Glutamatergic neuron (in vitro differentiated cells): ENCODE results near the gene CEMIP. TPM values are rescaled to one million over a fixed set of nuclear protein-coding genes. Genes with fewer than 3 reads are reported as not detected.

Source experiments
- DNase-seq: peaks from one replicate; pipeline ENCODE4 v3.0.0; 2022
- H3K27ac Mint-ChIP-seq: one replicate; pipeline ENCODE4 v1.8.0; 2020; ENCODE audit warnings: mild to moderate bottlenecking, mixed read lengths, inconsistent platforms; ENCODE audit not compliant: unreplicated experiment
- H3K27me3 Mint-ChIP-seq: one replicate; pipeline ENCODE4 v1.8.0; 2020; ENCODE audit warnings: mild to moderate bottlenecking, moderate library complexity, mixed read lengths, inconsistent platforms; ENCODE audit not compliant: unreplicated experiment
- H3K36me3 Mint-ChIP-seq: one replicate; pipeline ENCODE4 v1.8.0; 2020; ENCODE audit warnings: mild to moderate bottlenecking, mixed read lengths, inconsistent platforms; ENCODE audit not compliant: unreplicated experiment
- H3K4me1 Mint-ChIP-seq: one replicate; pipeline ENCODE4 v1.8.0; 2020; ENCODE audit warnings: mild to moderate bottlenecking, low read depth, mixed read lengths, inconsistent platforms; ENCODE audit not compliant: unreplicated experiment
- H3K4me3 Mint-ChIP-seq: one replicate; pipeline ENCODE4 v1.8.0; 2020; ENCODE audit warnings: mild to moderate bottlenecking, mixed read lengths, inconsistent platforms; ENCODE audit not compliant: unreplicated experiment
- H3K9me3 Mint-ChIP-seq: one replicate; pipeline ENCODE4 v1.8.0; 2020; ENCODE audit warnings: mild to moderate bottlenecking, moderate library complexity, mixed read lengths, inconsistent platforms; ENCODE audit not compliant: unreplicated experiment
- CTCF ChIP-seq: fragments of 200-600 bp; sonication (generic); IDR thresholded peaks from one replicate; pipeline ENCODE4 v1.5.0; 2021; ENCODE audit not compliant: partially characterized antibody, unreplicated experiment
- total RNA-seq: library from RNA; stranded (reverse); fragmentation: NEBNext Ultra II Directional; extraction: Animal tissue kit (Norgen Biotek cat#: 25700); gene quantifications from one replicate; pipeline ENCODE4 v1.2.1, GENCODE V29; 2021; ENCODE audit not compliant: unreplicated experiment

CEMIP gene
- total RNA-seq, 1 donor from 2014 or later = 0.25 TPM

GRCh38 chr15:80839764-80840130 lies 60.6 kb downstream of the CEMIP start:
- no peak for TF ChIP-seq CTCF
- no peak for DNase-seq
- Mint-ChIP-seq H3K4me3 (no peak overlapping the region), H3K9me3 (peaks cover 8% of the 10 kb centered on the region), H3K36me3 (peaks cover 4% of the 10 kb centered on the region), H3K27ac (no peak overlapping the region), H3K4me1 (peaks cover 18% of the 10 kb centered on the region), H3K27me3 (peaks cover 4% of the 10 kb centered on the region)

GRCh38 chr15:80840182-80841130 lies 61.3 kb downstream of the CEMIP start:
- DNase-seq = no peak
- no peak for TF ChIP-seq CTCF
- Mint-ChIP-seq H3K27ac (no peak overlapping the region), H3K27me3 (peaks cover 4% of the 10 kb centered on the region), H3K4me3 (no peak overlapping the region), H3K4me1 (peaks cover 18% of the 10 kb centered on the region), H3K36me3 (peaks cover 4% of the 10 kb centered on the region), H3K9me3 (peaks cover 8% of the 10 kb centered on the region)

- Mint-ChIP-seq H3K9me3 (peaks cover 8% of the 10 kb centered on the region), H3K4me1 (peaks cover 13% of the 10 kb centered on the region), H3K4me3 (no peak overlapping the region), H3K27me3 (peaks cover 5% of the 10 kb centered on the region), H3K27ac (no peak overlapping the region), H3K36me3 (peaks cover 4% of the 10 kb centered on the region)
- no peak for DNase-seq
- no peak for TF ChIP-seq CTCF
These were observed 62.4 kb downstream of the CEMIP start for GRCh38 chr15:80841541-80841940.

- Mint-ChIP-seq H3K4me3 (no peak overlapping the region), H3K27me3 (peaks cover 9% of the 10 kb centered on the region), H3K4me1 (peaks cover under 1% of the 10 kb centered on the region), H3K36me3 (no peaks in the 10 kb centered on the region), H3K9me3 (peaks cover 3% of the 10 kb centered on the region), H3K27ac (no peak overlapping the region)
- DNase-seq = no peak
- TF ChIP-seq CTCF = no peak
These were observed 65.0 kb downstream of the CEMIP start for GRCh38 chr15:80844011-80844732.
